Spleen (tissue), 11 donors: Measurements from ENCODE around the gene MSH5. TPM values are rescaled to one million over a fixed set of nuclear protein-coding genes. Genes with fewer than 3 reads are reported as not detected.

Source experiments
- DNase-seq: peaks from one replicate; pipeline ENCODE4 v3.0.0-alpha.2; 2020
- H3K27ac ChIP-seq, 8 donors: fragments of 200-600 bp; sonication (generic) in 7 of 8; 1 replicate in 4 of 8; 2 replicates in 4 of 8; pipeline versions ENCODE4 v1.5.0 to v1.8.0; 2016 to 2021; ENCODE audit warnings: inconsistent platforms in 4 of 8, mild to moderate bottlenecking in 4 of 8, moderate library complexity in 1 of 8
- H3K27me3 ChIP-seq, 7 donors: fragments of 200-600 bp; sonication (generic) in 6 of 7; replicated peaks in 1 of 7; 1 replicate in 4 of 7; 2 replicates in 3 of 7; pipeline versions ENCODE4 v1.5.0 to v1.8.0; 2016 to 2021; ENCODE audit warnings: inconsistent platforms in 3 of 7, mild to moderate bottlenecking in 1 of 7
- H3K36me3 ChIP-seq, 6 donors: fragments of 200-600 bp; sonication (generic) in 5 of 6; 1 replicate in 4 of 6; 2 replicates in 2 of 6; pipeline versions ENCODE4 v1.5.0 to v1.8.0; 2016 to 2021; ENCODE audit warnings: inconsistent platforms in 2 of 6
- H3K4me1 ChIP-seq, 6 donors: fragments of 200-600 bp; sonication (generic) in 5 of 6; 1 replicate in 3 of 6; 2 replicates in 3 of 6; pipeline versions ENCODE4 v1.5.0 to v1.8.0; 2016 to 2021; ENCODE audit warnings: inconsistent platforms in 3 of 6
- H3K4me3 ChIP-seq, 8 donors: fragments of 200-600 bp; sonication (generic) in 7 of 8; 1 replicate in 4 of 8; 2 replicates in 4 of 8; pipeline versions ENCODE4 v1.5.0 to v1.8.0; 2016 to 2021; ENCODE audit warnings: inconsistent platforms in 4 of 8, mild to moderate bottlenecking in 4 of 8, moderate library complexity in 2 of 8
- H3K9me3 ChIP-seq, 8 donors: fragments of 200-600 bp; sonication (generic) in 7 of 8; 1 replicate in 4 of 8; 2 replicates in 4 of 8; pipeline versions ENCODE4 v1.5.0 to v1.8.0; 2016 to 2021; ENCODE audit warnings: inconsistent platforms in 4 of 8
- CTCF ChIP-seq, 11 experiments: fragments of 200-600 bp in 7 of 11; fragments of 450-650 bp in 4 of 11; sonication (generic) in 4 of 11; IDR thresholded peaks in 8 of 11; conservative IDR thresholded peaks in 3 of 11; 1 replicate in 7 of 11; 2 replicates in 4 of 11; pipeline versions ENCODE4 v1.4.0 to v1.8.0; 2016 to 2021; ENCODE audit warnings: antibody characterized with exemption in 11 of 11, inconsistent platforms in 4 of 11, mild to moderate bottlenecking in 1 of 11
- POLR2A ChIP-seq, 3 donors: fragments of 450-650 bp; IDR thresholded peaks; one replicate each; pipeline ENCODE4 v1.5.1; 2017; ENCODE audit warnings: antibody characterized with exemption in 3 of 3, mild to moderate bottlenecking in 1 of 3
- POLR2AphosphoS5 ChIP-seq, 3 donors: sonication (generic); formaldehyde crosslinking; IDR thresholded peaks; one replicate each; pipeline ENCODE4 v1.5.1; 2017; ENCODE audit warnings: antibody characterized with exemption in 3 of 3
- WGBS, 5 donors: extraction: QIAGEN DNeasy Blood & Tissue Kit in 3 of 5; methylation state at CpG; one replicate each; pipeline versions ENCODE4 v1.1.5 to v1.1.7; 2013 to 2018; 5-methylcytosine and 5-hydroxymethylcytosine counted together
- intact Hi-C: fragments of 100-400 bp; cut with DNase I; formaldehyde crosslinking; loops from one replicate; pipeline ENCODE4 v1.15.0; 2023; ENCODE audit warnings: low total_unique reads
- polyA plus RNA-seq, 3 donors: library from polyadenylated mRNA; stranded (reverse); fragments of 200-250 nt; gene quantifications; one replicate each; pipeline ENCODE4 v1.2.1, GENCODE V29; 2013
- total RNA-seq, 7 donors: library from RNA; depleted of rRNA in 3 of 7; stranded (reverse); fragments of >200 nt in 3 of 7; fragmentation: NEBNext Ultra II Directional in 4 of 7; extraction: Animal tissue kit (Norgen Biotek cat#: 25700) in 4 of 7; gene quantifications; one replicate each; pipeline versions ENCODE4 v1.1.0 to v1.2.1, GENCODE V29; 2016 to 2021
- donor health status: healthy with polysubstance abuse.
- donor health status: DM: no; HTN: no; CAD: no; lungs with moderate emphysema.
- donor health status: DM: no; HTN: no; CAD: no.
- donor health status: Bipolar disorder and iron deficiency.
- donor health status: healthy.
- donor health status: DM: no; HTN: no; CAD: no.
- donor health status: DM: yes; HTN: yes; CAD: no.

Gene MSH5
- total and polyA plus RNA-seq, 10 donors = 11.2 to 35.2 (median 26.8) TPM

- Histone ChIP-seq H3K36me3 (peaks cover 0 to 59% (median 36%) of the 10 kb centered on the region in 6 donors), H3K9me3 (no peaks in the 10 kb centered on the region), H3K27ac (peak overlapping the region in 1 of 8 donors; percentile 98), H3K4me3 (peak overlapping the region in 2 of 8 donors; percentile 56 to 78), H3K4me1 (peaks cover 15 to 64% (median 39%) of the 10 kb centered on the region in 6 donors), H3K27me3 (no peaks in the 10 kb centered on the region)
- intact Hi-C loops = no loop called here
- DNase-seq = no peak
- 89 to 96% (median 92%) methylated on average over 5 of the region's 5 CpGs for WGBS, 5 donors
- TF ChIP-seq CTCF (IDR thresholded peaks at IDR 0.05 in 8 of 11, conservative IDR thresholded peaks at IDR 0.05 in 3 of 11) (no peak), POLR2A (IDR thresholded peaks at IDR 0.05) (no peak), POLR2AphosphoS5 (IDR thresholded peaks at IDR 0.05) (no peak)
Measured at GRCh38 chr6:31700740-31701401, 38.9 kb upstream of the MSH5 start.

- intact Hi-C loops = no loop called here
- Histone ChIP-seq H3K9me3 (no peaks in the 10 kb centered on the region), H3K36me3 (peaks cover 0 to 49% (median 26%) of the 10 kb centered on the region in 6 donors), H3K4me3 (peak overlapping the region; percentile 52 to 82 (median 61)), H3K27ac (peak overlapping the region; percentile 97 to 100 (median 99)), H3K27me3 (no peaks in the 10 kb centered on the region), H3K4me1 (peaks cover 15 to 64% (median 39%) of the 10 kb centered on the region in 6 donors)
- no peak for TF ChIP-seq CTCF (IDR thresholded peaks at IDR 0.05 in 8 of 11, conservative IDR thresholded peaks at IDR 0.05 in 3 of 11)
- TF ChIP-seq POLR2A (IDR thresholded peaks at IDR 0.05) = no peak
- no peak for TF ChIP-seq POLR2AphosphoS5 (IDR thresholded peaks at IDR 0.05)
- 24 to 41% (median 34%) methylated on average over 7 of the region's 7 CpGs for WGBS, 5 donors
- no peak for DNase-seq
Measured at GRCh38 chr6:31701666-31702404, 38.0 kb upstream of the MSH5 start.

GRCh38 chr6:31702405-31702818, 37.4 kb upstream of the MSH5 start:
- intact Hi-C loops = no loop called here
- Histone ChIP-seq H3K4me3 (peak overlapping the region; percentile 52 to 82 (median 61)), H3K27me3 (no peaks in the 10 kb centered on the region), H3K27ac (peak overlapping the region; percentile 97 to 100 (median 99)), H3K4me1 (peaks cover 15 to 61% (median 38%) of the 10 kb centered on the region in 6 donors), H3K36me3 (peaks cover 0 to 43% (median 23%) of the 10 kb centered on the region in 6 donors), H3K9me3 (no peaks in the 10 kb centered on the region)
- TF ChIP-seq POLR2A (IDR thresholded peaks at IDR 0.05) = no peak
- no peak for TF ChIP-seq POLR2AphosphoS5 (IDR thresholded peaks at IDR 0.05)
- TF ChIP-seq CTCF (IDR thresholded peaks at IDR 0.05 in 8 of 11, conservative IDR thresholded peaks at IDR 0.05 in 3 of 11) = no peak
- WGBS, 5 donors = 1 to 2% (median 1%) methylated on average over 10 of the region's 10 CpGs
- no peak for DNase-seq
